ENCODE data around the gene CIRBP.

CIRBP gene

GRCh38 chr19:1269478-1270212, 513 bp downstream of the CIRBP start:
- peak; percentile 79 for DNase-seq

GRCh38 chr19:1270213-1270853, 1.2 kb downstream of the CIRBP start:
- DNase-seq, result no peak

- DNase-seq, result no peak
Measured at GRCh38 chr19:1270854-1271527, 1.9 kb downstream of the CIRBP start.

GRCh38 chr19:1271528-1272422, 2.6 kb downstream of the CIRBP start:
- no peak for DNase-seq

GRCh38 chr19:1272423-1273262, 3.5 kb downstream of the CIRBP start:
- no peak for DNase-seq

GRCh38 chr19:1273263-1274041, 4.3 kb downstream of the CIRBP start:
- DNase-seq, result no peak

GRCh38 chr19:1274081-1274851, 5.1 kb downstream of the CIRBP start:
- DNase-seq, result no peak

- DNase-seq, result no peak
Measured at GRCh38 chr19:1274852-1275259, 5.7 kb downstream of the CIRBP start.

- peak; percentile 98 for DNase-seq
Measured at GRCh38 chr19:1275260-1275975, 6.3 kb downstream of the CIRBP start, which contains the start of gene FAM174C. TSS of gene FAM174C (plus strand) at chr19:1275530. CDS start at chr19:1275550, 20 bp downstream.

GRCh38 chr19:1275976-1276627, 7.0 kb downstream of the CIRBP start:
- no peak for DNase-seq

- no peak for DNase-seq
Measured at GRCh38 chr19:1276628-1277022, 7.5 kb downstream of the CIRBP start.

- DNase-seq, result no peak
Measured at GRCh38 chr19:1277061-1277460, 7.9 kb downstream of the CIRBP start.

- no peak for DNase-seq
Measured at GRCh38 chr19:1278074-1278473, 8.9 kb downstream of the CIRBP start.

- no peak for DNase-seq
Measured at GRCh38 chr19:1278713-1279660, 9.9 kb downstream of the CIRBP start.

GRCh38 chr19:1279782-1280341, 10.7 kb downstream of the CIRBP start:
- DNase-seq, result peak; percentile 51

GRCh38 chr19:1280636-1281568, 11.8 kb downstream of the CIRBP start:
- no peak for DNase-seq

Measured in activated gamma-delta T cell (primary cell).